M059J (cell line): ENCODE data around the gene SREK1. TPM values are rescaled to one million over a fixed set of nuclear protein-coding genes. Genes with fewer than 3 reads are reported as not detected.
"Not testable (repeated sequence)": the region's sequence is repeated elsewhere in the genome, so short reads cannot be mapped to it uniquely, and the experiment has no call there.

Experiments used
- DNase-seq: peaks from one replicate; pipeline ENCODE4 v3.0.0-alpha.2; 2012; ENCODE audit warnings: low read depth
- total RNA-seq: library from RNA; depleted of rRNA; stranded (reverse); fragments of >200 nt; shearing (Covaris generic); gene quantifications from 2 replicates; pipeline ENCODE4 v1.2.3, GENCODE V29; 2014; rRNA removed

Gene SREK1, protein sequence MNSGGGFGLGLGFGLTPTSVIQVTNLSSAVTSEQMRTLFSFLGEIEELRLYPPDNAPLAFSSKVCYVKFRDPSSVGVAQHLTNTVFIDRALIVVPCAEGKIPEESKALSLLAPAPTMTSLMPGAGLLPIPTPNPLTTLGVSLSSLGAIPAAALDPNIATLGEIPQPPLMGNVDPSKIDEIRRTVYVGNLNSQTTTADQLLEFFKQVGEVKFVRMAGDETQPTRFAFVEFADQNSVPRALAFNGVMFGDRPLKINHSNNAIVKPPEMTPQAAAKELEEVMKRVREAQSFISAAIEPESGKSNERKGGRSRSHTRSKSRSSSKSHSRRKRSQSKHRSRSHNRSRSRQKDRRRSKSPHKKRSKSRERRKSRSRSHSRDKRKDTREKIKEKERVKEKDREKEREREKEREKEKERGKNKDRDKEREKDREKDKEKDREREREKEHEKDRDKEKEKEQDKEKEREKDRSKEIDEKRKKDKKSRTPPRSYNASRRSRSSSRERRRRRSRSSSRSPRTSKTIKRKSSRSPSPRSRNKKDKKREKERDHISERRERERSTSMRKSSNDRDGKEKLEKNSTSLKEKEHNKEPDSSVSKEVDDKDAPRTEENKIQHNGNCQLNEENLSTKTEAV
- total RNA-seq: 14.6 and 20.1 TPM in 2 replicates

DNA sequence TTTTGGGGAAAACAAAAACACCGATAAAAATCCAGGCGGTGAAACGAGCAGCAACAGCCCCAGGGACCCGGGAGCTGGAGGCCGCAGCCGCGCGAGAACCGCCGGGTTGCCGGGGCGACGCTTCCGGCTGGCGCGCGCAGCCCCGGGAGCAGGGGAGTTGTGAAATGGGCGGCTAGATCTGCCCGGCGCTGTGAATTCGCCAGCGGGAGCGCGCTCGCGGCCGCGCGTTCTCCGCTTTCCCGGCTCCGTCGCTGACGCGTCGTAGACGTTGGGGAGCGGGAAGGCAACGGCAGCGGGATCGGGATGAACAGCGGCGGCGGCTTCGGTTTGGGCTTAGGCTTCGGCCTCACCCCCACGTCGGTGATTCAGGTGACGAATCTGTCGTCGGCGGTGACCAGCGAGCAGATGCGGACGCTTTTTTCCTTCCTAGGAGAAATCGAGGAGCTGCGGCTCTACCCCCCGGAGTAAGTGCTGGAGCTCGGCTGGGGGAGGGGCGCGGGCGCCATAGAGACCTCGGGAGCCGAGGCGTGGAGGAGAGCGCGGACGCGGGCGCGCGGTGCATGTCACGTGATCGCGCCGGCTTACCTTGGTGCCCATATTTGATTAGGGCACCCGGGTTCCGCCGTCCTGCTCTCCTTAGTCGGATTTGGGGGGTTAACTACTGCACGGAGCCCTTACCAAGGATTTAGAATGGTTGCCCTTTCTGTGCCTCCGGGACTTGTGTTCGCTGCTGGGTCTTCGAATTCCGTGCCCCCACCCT, at the start of gene SREK1:
TSS of gene SREK1 (plus strand) at position 227 of the 760 bp plus-strand sequence. CDS start at position 304, 77 bp downstream.
- peak; percentile 92 for DNase-seq

DNA sequence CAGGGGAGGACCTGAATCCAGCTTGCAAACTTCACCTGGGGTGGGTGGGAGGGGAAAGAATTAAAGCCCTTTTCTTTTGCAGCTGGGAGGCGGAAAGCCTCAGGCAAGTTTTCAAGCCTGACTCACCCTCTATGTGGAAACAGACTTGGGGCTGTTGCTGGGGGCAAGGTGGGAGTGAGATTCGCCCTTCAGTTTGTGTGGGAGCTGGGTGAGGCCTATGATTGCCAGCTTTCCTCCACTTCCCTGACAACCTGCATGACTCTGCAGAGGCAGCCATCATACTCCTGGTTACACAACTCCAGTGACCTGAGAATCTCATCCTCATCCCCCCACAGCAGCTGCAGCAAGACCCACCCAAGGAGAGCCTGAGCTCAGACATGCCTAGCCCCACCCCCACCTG, 43.2 kb upstream of the SREK1 start:
- no peak for DNase-seq

DNA sequence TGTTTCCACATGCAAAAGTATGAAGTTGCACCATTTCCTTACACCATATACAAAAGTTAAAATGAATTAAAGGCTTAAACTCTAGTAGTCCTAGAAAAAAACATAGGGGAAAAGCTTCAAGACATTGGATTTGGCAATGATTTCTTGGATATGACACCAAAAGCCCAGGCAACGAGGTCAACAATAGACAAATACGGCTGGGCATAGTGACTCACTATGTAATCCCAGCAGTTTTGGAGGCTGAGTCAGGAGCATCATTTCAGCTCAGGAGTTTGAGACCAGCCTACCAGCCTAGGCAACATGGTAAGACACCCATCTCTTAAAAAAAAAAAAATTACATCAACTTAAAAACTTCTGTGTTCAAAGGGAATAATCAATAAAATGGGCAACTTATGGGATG, 30.9 kb upstream of the SREK1 start:
- DNase-seq: peak; percentile 93

DNA sequence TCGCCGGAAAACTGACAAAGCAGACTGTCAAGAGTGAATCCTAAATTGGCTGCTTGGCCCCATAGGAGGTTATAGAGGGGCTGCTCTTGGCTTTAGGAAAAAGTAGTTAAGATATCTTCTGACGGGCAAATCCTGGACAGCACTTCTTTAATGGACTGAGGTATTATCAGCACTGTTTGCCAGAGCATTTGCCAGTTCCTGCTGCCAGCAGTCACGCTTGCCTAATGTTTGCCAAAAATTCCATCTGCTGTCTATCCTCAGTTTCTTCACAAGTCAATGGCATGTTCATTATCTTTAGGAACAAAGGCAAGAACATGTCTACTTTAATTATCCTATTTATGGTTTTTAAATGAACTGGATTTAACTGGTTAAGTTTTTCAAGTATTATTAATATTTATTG, 25.8 kb upstream of the SREK1 start:
- no peak for DNase-seq

DNA sequence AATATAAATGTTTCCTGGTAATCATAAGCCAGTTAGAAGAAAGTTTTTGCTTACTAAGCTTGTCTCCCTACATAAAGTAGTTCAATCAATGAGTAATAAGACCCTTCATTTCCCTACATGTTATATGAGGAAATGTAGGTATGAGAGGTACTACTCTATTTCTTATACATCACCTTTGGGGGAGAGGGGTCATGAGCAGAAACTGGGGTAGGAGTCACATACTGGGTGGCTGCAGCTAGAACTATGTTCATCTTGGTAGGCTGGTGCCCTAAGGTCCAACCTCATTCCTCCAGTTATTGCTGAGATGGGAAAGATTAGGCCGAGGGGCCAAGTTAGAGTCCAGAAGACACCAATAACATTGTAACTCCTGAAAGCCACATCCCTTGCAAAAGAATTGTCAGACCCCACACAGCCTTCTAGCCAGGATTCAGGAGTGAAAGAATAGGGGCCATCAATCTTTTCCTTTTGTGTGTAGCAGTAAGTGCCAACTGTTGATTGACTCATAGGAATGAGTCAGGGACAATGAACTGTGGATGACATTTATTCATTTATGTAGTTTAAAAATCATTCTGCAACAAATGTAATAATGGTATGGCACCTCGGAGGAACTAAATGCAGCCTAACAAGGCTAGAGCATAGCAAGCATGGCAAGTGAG, 21.6 kb upstream of the SREK1 start:
- DNase-seq: peak; percentile 79

DNA sequence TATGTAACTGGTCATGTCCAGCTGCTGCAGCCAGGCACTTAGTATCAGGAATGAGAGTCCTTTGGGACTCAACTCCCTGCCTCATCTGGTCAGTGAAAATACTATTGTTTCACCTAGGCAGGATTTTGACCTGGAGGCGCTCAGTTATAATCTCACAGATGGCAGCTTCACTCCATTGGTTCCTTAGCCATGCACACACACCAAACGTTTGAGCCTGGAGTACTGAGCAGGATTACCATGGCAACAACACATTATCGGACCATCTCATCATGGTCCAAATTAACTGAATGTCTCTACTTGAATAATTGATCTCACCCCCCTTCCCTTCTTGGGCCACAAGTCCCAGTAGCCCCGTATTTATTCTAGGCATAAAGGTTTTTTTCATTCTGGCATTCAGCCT, 15.0 kb upstream of the SREK1 start:
- DNase-seq: no peak

DNA sequence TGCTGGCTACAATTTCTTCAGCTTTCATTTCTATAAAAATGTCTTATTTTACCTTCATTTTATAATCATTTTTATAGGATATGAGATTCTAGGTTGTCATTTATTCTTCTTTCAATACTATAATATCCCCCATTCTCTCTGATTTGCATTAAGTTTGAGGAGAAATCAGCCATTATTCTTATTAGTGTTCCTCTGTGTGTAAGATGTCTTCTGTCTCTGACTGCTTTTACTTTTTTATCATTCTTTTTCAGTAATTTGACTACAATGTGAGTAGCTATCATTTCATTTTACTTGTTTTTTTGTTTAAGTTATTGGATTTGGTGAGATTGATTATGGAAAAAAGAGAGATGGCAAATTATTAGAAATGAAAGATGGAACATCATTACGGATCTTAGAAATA, 13.6 kb upstream of the SREK1 start:
- no peak for DNase-seq

DNA sequence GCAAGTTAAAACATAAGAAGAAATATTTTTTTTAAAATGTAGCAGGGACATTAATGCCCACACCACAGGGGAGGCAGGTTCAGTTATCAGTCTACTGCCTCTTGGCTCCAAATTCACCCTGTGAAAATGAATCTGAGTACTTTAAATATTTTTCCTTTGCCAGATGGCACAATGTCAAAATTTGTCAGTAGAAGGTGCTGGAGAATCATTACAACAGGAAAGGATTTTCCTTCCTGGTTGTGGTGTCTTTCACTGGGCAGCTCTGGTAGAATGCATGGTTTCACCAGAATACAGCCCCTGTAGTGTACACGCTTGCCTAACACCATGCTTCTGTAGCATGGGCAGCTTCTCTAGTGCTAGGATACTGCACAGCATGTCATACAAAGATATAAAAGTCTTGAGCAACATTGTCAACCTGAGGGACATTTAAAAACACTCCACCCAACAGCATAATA, 9.7 kb upstream of the SREK1 start:
- DNase-seq: peak; percentile 15

DNA sequence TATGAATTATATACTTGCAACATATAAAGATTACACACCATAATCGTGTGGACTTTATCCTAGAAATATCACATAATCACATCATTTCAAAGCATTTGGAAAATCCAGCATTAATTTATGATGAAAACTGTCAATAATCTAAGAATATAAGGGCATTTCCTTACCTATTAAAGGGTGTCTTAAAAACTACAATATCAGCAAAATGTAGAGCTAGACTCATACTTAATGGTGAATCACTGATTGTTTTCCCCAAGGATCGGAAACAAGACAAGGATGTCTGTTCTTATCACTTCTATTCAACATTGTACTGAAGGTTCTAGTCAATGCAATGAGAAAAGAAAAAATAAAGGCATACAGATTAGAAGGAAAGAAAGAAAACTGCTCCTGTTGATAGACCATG, 8.0 kb upstream of the SREK1 start:
- DNase-seq: no peak

DNA sequence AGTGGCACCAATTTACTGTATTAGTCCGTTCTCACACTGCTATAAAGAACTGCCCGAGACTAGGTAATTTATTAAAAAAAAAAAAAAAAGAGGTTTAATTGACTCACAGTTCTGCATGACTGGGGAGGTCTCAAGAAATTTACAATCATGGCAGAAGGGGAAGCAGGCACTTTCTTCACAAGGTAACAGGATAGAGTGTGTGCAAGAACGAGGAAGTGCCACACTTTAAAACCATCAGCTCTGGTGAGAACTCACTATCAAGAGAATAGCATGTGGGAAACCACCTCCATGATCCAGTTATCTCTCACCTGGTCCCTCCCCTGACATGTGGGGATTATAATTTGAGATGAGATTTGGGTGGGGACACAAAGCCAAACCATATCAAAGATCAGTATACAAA, 7.2 kb upstream of the SREK1 start:
- DNase-seq: not testable (repeated sequence)

DNA sequence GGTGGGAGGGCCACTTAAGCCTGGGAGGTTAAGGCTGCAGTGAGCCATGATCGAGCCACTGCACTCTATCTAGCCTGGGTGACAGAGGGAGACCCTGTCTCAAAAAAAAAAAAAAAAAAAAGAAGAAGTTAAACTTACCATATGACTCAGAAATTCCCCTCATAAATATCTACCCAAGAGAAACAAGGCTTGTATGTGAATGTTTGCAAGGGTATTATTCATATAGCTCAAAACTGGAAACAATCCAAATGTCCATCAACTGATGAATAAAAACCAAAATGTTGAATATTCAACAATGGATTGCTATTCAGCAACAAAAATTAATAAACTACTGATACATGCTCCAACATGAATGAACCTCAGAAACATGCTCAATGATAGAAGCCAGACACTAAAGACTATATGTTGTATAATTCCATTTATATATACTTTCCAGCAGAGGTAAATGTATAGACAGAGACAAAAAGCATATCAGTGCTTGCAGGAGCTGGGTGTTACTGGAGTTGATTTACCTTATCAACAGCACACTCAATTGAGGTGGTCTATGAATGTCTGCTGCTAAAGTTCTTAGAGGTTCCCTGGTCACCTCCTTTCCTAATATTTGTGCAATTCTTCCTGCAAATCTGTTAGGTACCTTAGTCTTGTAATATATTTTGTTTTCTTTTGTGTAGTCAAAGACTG, 5.3 kb upstream of the SREK1 start:
- DNase-seq: peak; percentile 24

DNA sequence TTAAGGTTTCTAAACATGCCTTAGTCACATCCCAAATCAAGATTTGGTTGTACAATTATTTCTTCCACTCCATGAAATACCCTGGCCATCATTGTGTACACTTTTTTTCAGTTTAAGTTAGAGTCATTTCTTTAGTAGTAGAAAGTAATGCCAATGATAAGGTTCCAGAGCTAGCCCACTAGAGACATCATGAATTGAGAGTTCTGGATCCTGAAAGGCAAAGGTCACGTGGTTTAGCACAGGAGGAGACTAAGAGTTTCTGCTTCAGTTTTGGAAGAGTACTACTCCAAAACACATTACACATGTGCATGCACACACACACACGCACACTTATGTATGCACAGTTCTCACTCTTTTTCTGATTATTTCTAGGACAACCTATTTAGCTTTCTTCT, 4.8 kb upstream of the SREK1 start:
- DNase-seq: no peak

DNA sequence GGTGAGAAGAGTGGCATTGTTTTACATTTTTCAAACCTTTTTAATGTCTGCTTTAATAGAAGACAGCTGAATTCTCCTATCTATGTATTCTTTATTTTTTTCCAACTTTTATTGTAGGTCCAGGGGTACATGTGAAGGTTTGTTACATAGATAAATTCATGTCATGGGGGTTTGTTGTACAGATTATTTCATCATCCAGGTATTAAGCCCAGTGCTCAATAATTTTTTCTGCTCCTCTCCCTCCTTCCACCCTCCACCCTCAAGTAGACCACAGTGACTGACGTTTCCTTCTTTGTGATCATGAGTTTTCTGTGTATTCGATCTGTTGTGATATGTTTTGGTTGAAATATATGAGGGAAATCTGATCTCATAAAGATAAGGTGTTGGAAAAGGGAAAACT, 1.7 kb upstream of the SREK1 start:
- no peak for DNase-seq

DNA sequence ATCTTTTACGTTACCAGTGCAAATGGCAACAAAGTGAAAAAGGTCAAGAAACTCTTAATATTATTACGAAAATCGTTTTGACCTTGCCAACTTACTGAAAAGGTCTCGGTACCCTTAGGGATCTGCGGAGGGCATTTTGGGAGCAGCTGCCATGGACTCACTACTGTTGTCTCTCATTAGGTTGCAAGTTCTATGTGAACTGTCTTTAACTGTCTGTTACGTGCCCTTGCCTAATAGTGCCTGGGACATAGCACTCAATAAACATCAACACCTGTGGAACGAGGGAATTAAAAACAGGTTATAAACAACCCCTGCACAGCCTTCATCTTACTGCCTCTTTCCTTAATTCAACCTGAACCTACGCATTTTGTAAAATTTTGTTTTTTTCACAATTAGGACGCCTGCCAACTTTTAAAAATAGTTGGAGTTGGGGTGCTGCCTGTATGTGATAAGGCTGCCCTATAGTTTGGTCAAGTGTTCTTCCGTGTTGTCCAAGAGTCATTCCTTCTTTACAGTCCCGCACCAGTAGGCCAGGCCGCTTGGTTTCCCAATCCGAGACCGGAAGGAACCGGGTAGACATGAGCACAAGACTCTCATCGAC, 527 bp upstream of the SREK1 start:
- no peak for DNase-seq

DNA sequence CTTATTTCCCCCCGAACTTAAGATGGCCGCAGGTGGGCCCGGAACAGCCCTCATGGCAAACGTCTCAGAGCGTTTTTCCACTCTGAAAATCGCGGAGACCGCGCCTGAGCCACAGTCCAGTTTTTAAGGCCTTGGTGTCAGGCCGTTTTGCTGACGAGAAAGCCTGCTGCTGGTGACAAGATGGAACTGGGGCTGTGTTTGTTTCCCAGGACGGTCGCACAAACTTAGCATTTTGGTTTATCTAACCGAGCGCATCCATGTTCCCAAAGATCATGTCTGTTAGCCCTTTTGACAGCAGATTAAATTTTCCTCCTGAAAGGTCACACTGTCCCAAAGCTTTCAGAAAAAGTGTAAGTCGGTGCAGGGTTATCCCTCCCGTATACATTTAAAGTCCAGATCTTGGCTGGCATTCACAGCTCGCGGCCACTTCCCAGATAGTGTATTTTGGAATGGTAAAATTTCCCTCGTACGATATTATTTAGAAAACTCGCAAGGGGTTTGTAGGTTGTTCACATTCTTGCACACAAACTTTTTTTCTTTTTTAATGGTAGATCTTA, 812 bp downstream of the SREK1 start:
- DNase-seq: no peak

DNA sequence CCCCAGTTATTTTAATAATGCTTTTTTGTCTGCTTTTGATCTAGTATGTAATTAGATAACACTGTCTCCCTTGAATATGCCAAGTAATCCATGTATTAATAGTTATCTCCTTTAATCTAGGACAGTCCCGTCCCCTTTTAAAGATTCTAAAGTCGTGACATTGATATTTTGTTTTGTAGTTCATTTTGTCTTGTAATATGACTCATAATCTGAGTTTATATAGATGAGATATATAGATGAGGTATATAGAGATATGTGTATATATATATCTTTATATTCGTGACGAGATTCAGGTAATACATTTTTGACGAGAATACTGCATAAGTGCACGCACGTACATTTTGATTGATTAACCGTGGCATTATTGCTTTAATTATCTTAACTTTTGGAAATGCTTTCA, 1.6 kb downstream of the SREK1 start:
- no peak for DNase-seq

DNA sequence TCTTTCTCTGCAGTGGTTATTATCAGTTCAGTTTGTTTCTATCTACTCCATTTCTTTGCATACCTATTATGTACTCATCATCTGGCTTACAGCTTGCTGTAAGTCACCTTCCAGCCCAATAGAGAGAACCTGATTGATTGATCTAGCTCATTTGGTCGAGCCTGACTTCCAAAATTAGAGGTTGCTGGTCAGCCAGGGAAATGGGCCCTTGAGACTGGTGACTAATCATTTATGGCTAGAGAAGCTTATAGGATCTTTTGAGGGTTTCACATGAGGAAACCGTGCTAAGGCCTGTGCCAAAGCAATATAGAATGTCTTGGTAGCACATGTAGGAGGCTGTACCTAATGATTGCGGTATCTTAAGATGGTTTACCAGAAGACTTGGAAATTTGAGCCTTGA, 5.8 kb downstream of the SREK1 start:
- no peak for DNase-seq

DNA sequence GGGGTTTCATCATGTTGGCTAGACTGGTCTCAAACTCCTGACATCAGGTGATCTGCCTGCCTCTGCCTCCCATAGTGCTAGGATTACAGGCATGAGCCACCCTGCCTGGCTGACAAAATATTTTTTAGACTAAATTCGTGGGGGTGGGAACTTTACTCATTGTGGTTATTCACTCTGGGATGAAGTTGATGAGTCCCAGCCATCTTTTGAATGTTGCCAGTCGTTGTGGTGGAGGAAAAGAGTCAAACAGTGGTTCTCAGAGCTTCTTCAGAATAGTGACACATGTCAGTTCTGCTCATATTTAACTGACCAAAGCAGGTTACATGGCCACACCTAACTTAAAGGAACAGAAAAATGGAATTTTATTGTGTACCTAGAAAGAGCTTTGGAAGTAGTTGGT, 6.9 kb downstream of the SREK1 start:
- DNase-seq: peak; percentile 41

DNA sequence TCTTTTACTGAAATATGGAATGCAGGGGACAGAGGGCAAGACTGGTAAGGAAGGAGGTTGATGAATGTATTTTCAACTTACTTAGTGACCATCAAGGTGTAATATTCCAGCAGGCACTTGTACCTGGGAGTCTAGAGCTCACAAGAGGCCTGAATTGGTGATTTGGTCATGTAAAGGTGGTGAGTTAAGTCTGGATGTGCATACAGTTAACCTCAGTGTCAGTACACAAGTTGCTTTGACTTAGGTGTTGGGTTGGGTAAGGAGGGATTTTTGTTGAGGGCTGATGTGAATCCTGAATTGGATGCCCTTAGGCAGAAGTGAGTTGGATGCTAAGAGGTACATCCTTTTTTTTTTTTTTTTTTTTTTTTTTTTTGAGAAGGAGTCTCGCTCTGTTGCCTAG, 7.4 kb downstream of the SREK1 start:
- peak; percentile 10 for DNase-seq

DNA sequence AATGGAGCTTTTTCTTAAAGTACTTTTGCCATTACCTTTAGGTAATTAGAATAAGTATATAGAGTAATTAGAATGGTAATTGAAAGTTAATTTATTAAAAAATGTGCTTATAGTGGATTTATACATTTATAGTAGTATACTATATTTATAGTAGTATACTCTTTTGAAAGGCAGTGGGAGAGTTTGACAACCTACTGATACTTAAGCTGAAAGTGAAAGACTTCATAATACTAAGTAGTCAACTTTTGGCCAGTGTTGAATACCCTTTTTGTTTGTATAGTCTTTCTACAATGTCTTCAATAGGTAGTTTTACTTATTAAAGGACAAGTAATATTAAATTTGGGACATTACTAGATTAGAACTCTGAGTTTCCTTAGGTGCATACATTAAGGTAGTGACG, 12.9 kb downstream of the SREK1 start:
- no peak for DNase-seq

DNA sequence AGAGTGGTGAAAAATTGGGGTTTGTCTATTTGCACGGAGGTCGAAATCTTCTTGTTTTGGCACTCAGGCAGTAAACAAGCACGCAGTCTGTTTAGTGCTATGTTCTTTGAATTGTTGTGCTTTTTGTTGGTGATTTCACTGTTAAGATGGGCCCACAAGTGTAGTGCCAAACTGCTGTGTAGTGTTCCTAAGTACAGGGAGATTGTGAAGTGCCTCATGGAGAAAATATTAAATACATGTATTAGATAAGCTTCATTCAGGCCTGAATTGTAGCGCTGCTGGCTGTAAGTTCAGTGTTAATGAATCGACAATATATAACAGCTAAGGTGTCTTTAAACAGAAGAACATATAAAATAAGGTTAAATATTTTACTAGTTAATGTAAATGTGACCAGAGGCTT, 17.3 kb downstream of the SREK1 start:
- no peak for DNase-seq
